ENCODE results near the gene C9orf153.

GRCh38 chr9:86274821-86275643 lies 15.6 kb upstream of the C9orf153 start:
- no peak for TF ChIP-seq CTCF (IDR thresholded peaks at IDR 0.05; ENCODE audit: control extremely low read depth in 1 of 3, insufficient read depth in 1 of 3, low read depth in 1 of 3, low read length in 3 of 3)
- TF ChIP-seq RFX5 (IDR thresholded peaks at IDR 0.05; ENCODE audit: borderline replicate concordance, low read depth, low read length) = no peak
- no peak for TF ChIP-seq NRF1 (IDR thresholded peaks at IDR 0.05; ENCODE audit: low read depth, low read length)
- TF ChIP-seq MAFK (IDR thresholded peaks at IDR 0.05; ENCODE audit: low read depth, low read length) = no peak
- TF ChIP-seq CHD2 (IDR thresholded peaks at IDR 0.05; ENCODE audit: low read length) = no peak
- TF ChIP-seq TBP (IDR thresholded peaks at IDR 0.05; ENCODE audit: low read depth, low read length) = no peak
- TF ChIP-seq YY1 (IDR thresholded peaks at IDR 0.05; ENCODE audit: low read depth, low read length) = no peak
- no peak for TF ChIP-seq EP300 (IDR thresholded peaks at IDR 0.05; ENCODE audit: borderline replicate concordance in 1 of 2, low read depth in 2 of 2, low read length in 2 of 2)
- no peak for TF ChIP-seq POLR2A (IDR thresholded peaks at IDR 0.05; ENCODE audit: control extremely low read depth in 1 of 2, low read depth in 2 of 2, low read length in 2 of 2)
- TF ChIP-seq CBX8 (IDR thresholded peaks at IDR 0.05; ENCODE audit: borderline replicate concordance, low read depth, low read length) = no peak
- TF ChIP-seq BACH1 (IDR thresholded peaks at IDR 0.05; ENCODE audit: low read length) = no peak
- no peak for TF ChIP-seq EZH2 (IDR thresholded peaks at IDR 0.05; ENCODE audit: low read depth, low read length, severe bottlenecking)
- no peak for TF ChIP-seq USF2 (IDR thresholded peaks at IDR 0.05; ENCODE audit: low read length)

Measured in H1 (cell line).